Natural killer cell treated with Interleukin-12 subunit alpha and Interleukin-12 subunit beta and Interleukin-15 and Interleukin-18, amount 100 ng/mL, for 72 hours (primary cell): Measurements from ENCODE around the gene ESPNL. TPM values are rescaled to one million over a fixed set of nuclear protein-coding genes. Genes with fewer than 3 reads are reported as not detected.

ENCODE experiments used
- ATAC-seq, 2 donors: fragments of 150-1000 bp; cut with Tn5 transposase in 1 of 2; sonication (Bioruptor Pico), chemical (Tn5 transposase) in 1 of 2; 2 replicates each; pipeline ENCODE4 v1.10.0; 2021
- DNase-seq: peaks from one replicate; pipeline ENCODE4 v3.0.0; 2022; ENCODE audit warnings: low spot score
- H3K27ac Mint-ChIP-seq, 2 donors: 1 replicate in 1 of 2; 2 replicates in 1 of 2; pipeline ENCODE4 v1.8.0; 2022; ENCODE audit warnings: mixed read lengths in 2 of 2, mild to moderate bottlenecking in 1 of 2, moderate library complexity in 1 of 2
- H3K27me3 Mint-ChIP-seq, 2 donors: 1 replicate in 1 of 2; 2 replicates in 1 of 2; pipeline ENCODE4 v1.8.0; 2022; ENCODE audit warnings: mixed read lengths in 2 of 2
- H3K36me3 Mint-ChIP-seq: one replicate; pipeline ENCODE4 v1.8.0; 2022; ENCODE audit warnings: mixed read lengths
- H3K4me1 Mint-ChIP-seq, 2 donors: 1 replicate in 1 of 2; 2 replicates in 1 of 2; pipeline ENCODE4 v1.8.0; 2022; ENCODE audit warnings: low read depth in 2 of 2, mixed read lengths in 2 of 2, mild to moderate bottlenecking in 1 of 2
- H3K4me3 Mint-ChIP-seq: one replicate; pipeline ENCODE4 v1.8.0; 2022; ENCODE audit warnings: mixed read lengths
- H3K9me3 Mint-ChIP-seq: 2 replicates; pipeline ENCODE4 v1.8.0; 2022; ENCODE audit warnings: mixed read lengths
- total RNA-seq, 2 donors: library from RNA; stranded (reverse); gene quantifications; one replicate each; pipeline ENCODE4 v1.2.3, GENCODE V29; 2022

ESPNL gene
- total RNA-seq, 2 donors from 2014 or later: 0.19 TPM; not detected in 1

DNA sequence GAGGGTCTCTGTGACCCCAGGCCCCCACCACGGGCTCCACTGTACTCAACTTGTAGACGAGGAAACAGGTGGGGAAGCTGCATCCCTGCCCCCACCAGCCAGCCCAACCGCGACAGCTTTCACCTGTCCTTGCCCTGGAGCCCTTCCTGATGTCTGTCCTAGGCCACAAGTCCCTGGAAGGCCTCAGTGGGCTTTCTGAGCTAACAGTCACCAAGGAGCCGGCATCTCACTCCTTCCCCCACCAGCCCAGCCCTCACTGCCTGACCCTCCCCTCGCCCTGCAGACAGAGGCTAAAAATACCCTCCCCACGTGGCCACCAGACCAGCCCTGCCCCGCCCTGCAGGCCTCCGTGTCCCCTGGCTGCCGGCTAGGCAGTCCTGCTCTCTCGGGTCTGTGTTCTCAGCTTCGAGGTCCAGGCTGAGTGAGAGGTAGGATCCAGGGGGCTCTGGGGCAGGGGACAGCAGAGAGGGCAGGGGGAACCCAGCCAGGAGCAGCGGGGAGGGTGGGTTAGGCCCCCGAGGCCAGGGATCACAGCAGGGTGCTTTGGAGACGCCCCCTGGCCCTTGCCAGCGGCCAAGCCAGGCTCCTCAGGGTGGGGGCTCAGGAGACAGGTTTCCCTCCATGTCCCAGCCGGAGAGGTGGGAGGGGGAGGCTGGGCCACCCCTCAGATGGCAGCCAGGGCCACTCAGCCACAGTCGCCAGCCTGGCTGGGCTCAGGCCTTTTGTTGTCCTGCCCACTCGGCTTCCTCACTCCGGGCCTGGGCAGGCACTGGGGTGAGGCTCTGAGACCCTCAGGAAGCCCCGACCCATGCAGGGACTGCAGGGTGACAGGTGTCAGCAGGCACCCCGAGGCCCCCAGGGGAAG is 38.4 kb downstream of the ESPNL start, which contains the start of gene KLHL30:
Gene KLHL30, plus strand, starts transcription at position 338 of the 865 bp plus-strand sequence. CDS start 2,087 bp downstream, outside the sequence.
- no peak for ATAC-seq
- H3K36me3 Mint-ChIP-seq: no peaks in the 10 kb centered on the region
- DNase-seq: no peak
- no peak within 1 kb of the TSS for H3K4me3 Mint-ChIP-seq
- no peak within 1 kb of the TSS for H3K27ac Mint-ChIP-seq
- no peaks in the 10 kb centered on the region for H3K9me3 Mint-ChIP-seq
- peaks cover 0 to 12% of the 10 kb centered on the region in 2 donors for H3K4me1 Mint-ChIP-seq
- no peaks in the 10 kb centered on the region for H3K27me3 Mint-ChIP-seq

- ATAC-seq (no peak), DNase-seq (no peak)
- Mint-ChIP-seq H3K27me3 (no peaks in the 10 kb centered on the region), H3K4me1 (peaks cover 0 to 17% of the 10 kb centered on the region in 2 donors), H3K4me3 (no peak overlapping the region), H3K27ac (no peak overlapping the region), H3K36me3 (no peaks in the 10 kb centered on the region), H3K9me3 (no peaks in the 10 kb centered on the region)
Observed at GRCh38 chr2:238139196-238140039, 39.3 kb downstream of the ESPNL start.

- Mint-ChIP-seq H3K27ac (no peak overlapping the region), H3K36me3 (no peaks in the 10 kb centered on the region), H3K27me3 (no peaks in the 10 kb centered on the region), H3K9me3 (no peaks in the 10 kb centered on the region), H3K4me3 (no peak overlapping the region), H3K4me1 (peaks cover 0 to 17% of the 10 kb centered on the region in 2 donors)
- ATAC-seq: no peak
- no peak for DNase-seq
Observed at GRCh38 chr2:238140040-238140439, 39.9 kb downstream of the ESPNL start.

DNA sequence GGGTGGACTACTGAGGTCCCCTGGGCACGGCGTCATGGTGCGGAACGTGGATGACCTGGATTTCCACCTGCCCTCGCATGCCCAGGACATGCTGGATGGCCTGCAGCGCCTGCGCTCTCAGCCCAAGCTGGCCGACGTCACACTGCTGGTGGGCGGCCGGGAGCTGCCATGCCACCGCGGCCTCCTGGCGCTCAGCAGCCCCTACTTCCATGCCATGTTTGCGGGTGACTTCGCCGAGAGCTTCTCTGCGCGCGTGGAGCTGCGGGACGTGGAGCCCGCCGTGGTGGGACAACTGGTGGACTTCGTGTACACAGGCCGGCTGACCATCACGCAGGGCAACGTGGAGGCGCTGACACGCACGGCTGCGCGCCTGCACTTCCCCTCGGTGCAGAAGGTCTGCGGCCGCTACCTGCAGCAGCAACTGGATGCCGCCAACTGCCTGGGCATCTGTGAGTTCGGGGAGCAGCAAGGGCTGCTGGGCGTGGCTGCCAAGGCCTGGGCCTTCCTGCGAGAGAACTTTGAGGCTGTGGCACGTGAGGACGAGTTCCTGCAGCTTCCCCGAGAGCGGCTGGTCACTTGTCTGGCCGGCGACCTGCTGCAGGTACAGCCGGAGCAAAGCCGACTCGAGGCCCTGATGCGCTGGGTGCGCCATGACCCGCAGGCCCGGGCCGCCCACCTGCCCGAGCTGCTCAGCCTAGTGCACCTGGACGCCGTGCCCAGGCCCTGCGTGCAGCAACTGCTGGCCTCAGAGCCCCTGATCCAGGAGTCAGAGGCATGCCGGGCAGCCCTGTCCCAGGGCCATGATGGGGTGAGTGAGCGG is 40.8 kb downstream of the ESPNL start:
- Mint-ChIP-seq H3K36me3 (no peaks in the 10 kb centered on the region), H3K27me3 (no peaks in the 10 kb centered on the region), H3K27ac (no peak overlapping the region), H3K4me1 (peaks cover 0 to 17% of the 10 kb centered on the region in 2 donors), H3K4me3 (no peak overlapping the region), H3K9me3 (no peaks in the 10 kb centered on the region)
- ATAC-seq (no peak), DNase-seq (no peak)

DNA sequence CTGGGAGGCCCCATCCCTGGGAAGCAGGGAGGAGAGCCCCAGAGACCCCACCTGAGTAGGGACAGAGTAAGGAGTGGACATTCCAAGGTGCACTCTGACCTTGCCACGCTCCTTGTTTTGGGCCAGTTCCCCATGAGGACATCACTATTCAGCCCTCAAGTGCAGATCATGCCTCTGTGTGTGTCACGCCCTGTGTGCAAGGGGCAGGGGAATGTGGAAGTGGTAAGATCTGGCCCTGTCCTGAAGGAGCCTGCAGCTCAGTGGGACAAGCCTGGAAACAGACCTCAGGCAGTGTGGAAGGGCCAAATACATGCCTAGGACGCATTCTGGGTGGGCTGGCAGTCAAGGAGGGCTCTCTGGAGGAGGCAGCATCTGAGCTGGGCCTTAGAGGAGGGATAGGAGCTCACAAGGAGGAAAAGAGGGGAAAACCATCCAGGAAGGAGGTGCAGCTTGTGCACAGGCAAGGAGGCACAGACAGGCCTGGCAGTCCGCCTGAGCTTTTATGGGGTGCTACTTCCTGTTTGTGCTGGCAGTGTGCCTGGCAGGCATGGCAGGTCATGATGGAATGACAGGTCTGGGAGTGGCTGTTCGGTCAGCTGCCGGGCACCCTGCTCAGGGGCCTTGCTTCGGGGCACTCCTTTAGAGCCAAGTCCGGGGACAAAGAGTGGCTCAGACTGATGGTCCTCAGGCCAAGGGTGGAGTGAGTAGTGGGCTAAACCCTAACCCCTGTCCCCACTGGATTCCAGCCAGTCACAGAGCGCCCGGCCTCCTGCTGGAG is 41.6 kb downstream of the ESPNL start:
- ATAC-seq: no peak
- Mint-ChIP-seq H3K36me3 (no peaks in the 10 kb centered on the region), H3K27me3 (no peaks in the 10 kb centered on the region), H3K4me3 (no peak overlapping the region), H3K4me1 (peaks cover 0 to 17% of the 10 kb centered on the region in 2 donors), H3K27ac (no peak overlapping the region), H3K9me3 (no peaks in the 10 kb centered on the region)
- DNase-seq: no peak

DNA sequence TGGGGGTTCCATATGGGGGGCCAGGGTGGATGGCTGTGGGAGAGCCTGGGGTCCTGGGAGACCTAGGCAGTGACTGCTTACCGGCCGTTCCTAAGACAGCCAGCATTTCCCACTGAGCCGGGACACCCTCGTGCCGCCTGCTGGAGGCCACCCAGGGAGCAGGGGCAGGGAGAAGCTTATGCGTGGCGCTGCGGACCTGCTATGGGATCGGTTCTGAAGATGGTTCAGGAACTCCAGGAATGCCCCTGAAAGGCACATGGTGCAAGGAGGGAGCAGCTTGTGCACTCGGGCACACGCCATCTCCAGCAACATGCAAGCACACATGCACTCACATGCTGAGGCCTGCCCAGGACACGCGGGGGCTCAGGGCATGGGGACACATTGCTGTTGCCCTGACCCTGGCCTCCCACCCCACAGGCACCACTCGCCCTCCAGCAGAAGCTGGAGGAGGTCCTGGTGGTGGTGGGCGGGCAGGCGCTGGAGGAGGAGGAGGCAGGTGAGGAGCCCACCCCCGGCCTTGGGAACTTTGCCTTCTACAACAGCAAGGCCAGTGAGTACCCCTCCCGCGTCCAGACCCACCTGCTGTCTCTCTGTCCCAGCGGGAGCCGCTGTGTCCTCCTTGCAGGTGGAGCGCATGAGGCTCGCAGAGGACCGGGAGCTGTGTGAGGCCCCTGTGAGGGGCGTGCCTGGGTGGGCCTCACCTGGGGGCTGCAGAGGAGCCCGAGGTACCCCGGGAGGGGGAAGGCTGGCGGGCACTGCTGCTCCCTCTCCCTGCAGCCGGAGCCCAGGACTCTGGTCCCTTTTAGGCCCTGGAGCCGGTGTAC is 42.5 kb downstream of the ESPNL start:
- Mint-ChIP-seq H3K4me1 (peaks cover 0 to 17% of the 10 kb centered on the region in 2 donors), H3K27me3 (no peaks in the 10 kb centered on the region), H3K4me3 (no peak overlapping the region), H3K9me3 (no peaks in the 10 kb centered on the region), H3K36me3 (no peaks in the 10 kb centered on the region), H3K27ac (no peak overlapping the region)
- DNase-seq (no peak), ATAC-seq (no peak)

- Mint-ChIP-seq H3K4me3 (no peak overlapping the region), H3K4me1 (peaks cover 0 to 17% of the 10 kb centered on the region in 2 donors), H3K9me3 (no peaks in the 10 kb centered on the region), H3K27ac (no peak overlapping the region), H3K27me3 (no peaks in the 10 kb centered on the region), H3K36me3 (no peaks in the 10 kb centered on the region)
- no peak for ATAC-seq
- no peak for DNase-seq
Observed at GRCh38 chr2:238143239-238143951, 43.3 kb downstream of the ESPNL start.

DNA sequence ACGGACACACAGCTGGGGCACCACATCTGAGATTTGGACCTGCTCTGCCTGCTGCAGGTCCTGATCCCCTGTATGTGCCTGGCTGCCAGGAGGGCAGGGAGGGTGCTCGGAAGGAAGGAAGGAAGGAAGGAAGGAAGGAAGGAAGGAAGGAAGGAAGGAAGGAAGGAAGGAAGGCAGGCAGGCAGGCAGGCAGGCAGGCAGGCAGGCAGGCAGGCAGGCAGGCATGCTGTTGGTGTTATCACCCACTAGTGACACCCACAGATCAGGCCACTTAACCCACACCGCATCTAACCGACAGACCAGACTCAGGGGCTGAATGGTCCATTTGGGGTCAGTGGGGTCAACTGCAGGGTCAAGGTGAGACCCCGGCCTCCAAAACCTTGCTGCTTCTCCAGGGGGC is 44.1 kb downstream of the ESPNL start:
- ATAC-seq: no peak
- Mint-ChIP-seq H3K4me3 (no peak overlapping the region), H3K27me3 (no peaks in the 10 kb centered on the region), H3K36me3 (no peaks in the 10 kb centered on the region), H3K4me1 (peaks cover 0 to 17% of the 10 kb centered on the region in 2 donors), H3K9me3 (no peaks in the 10 kb centered on the region), H3K27ac (no peak overlapping the region)
- no peak for DNase-seq

DNA sequence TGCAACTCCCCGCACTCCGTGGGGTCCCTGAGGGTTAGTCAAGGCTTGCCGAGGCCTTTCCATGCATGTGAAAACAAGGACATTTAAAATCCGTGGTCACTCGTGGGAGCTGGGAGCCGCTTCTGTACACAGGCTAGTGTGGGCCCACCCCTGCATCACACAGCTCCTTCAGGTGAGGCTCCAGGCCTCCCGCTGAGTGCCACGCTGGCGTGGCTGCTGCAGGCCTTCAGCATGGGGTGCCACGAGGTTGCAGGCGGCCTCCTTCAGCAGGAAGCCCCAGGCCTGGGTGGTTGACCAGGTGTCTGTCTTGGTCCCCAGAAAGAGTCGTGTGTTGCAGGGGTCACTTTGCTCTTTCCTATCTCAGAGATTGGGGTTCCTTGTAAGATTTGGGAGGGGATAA is 44.9 kb downstream of the ESPNL start:
- ATAC-seq (no peak), DNase-seq (no peak)
- Mint-ChIP-seq H3K27me3 (no peaks in the 10 kb centered on the region), H3K36me3 (no peaks in the 10 kb centered on the region), H3K4me1 (peaks cover 0 to 15% of the 10 kb centered on the region in 2 donors), H3K9me3 (no peaks in the 10 kb centered on the region), H3K4me3 (no peak overlapping the region), H3K27ac (no peak overlapping the region)

DNA sequence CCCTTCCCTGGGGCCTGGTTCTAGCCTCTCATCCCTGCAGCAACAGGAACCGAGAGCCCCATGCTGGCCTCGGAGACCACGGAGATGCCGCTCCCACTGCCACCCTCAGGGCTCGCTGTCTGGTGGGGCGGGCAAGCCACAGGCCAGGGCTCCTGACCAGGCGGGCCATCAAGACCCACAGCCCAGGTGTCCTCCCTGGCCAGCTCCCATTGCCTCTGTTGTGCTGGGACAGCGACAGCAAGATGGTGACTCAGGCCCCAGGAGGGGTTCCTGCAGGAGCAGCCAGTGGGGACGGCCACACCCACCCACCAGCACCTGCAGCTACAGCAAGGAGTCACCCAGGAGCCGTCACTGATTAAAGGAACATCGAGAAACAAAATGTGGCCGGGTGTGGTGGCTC is 45.7 kb downstream of the ESPNL start:
- H3K4me1 Mint-ChIP-seq: peaks cover 0 to 15% of the 10 kb centered on the region in 2 donors
- no peak overlapping the region for H3K27ac Mint-ChIP-seq
- no peak for ATAC-seq
- no peaks in the 10 kb centered on the region for H3K27me3 Mint-ChIP-seq
- no peaks in the 10 kb centered on the region for H3K9me3 Mint-ChIP-seq
- H3K4me3 Mint-ChIP-seq: no peak overlapping the region
- H3K36me3 Mint-ChIP-seq: no peaks in the 10 kb centered on the region
- no peak for DNase-seq

DNA sequence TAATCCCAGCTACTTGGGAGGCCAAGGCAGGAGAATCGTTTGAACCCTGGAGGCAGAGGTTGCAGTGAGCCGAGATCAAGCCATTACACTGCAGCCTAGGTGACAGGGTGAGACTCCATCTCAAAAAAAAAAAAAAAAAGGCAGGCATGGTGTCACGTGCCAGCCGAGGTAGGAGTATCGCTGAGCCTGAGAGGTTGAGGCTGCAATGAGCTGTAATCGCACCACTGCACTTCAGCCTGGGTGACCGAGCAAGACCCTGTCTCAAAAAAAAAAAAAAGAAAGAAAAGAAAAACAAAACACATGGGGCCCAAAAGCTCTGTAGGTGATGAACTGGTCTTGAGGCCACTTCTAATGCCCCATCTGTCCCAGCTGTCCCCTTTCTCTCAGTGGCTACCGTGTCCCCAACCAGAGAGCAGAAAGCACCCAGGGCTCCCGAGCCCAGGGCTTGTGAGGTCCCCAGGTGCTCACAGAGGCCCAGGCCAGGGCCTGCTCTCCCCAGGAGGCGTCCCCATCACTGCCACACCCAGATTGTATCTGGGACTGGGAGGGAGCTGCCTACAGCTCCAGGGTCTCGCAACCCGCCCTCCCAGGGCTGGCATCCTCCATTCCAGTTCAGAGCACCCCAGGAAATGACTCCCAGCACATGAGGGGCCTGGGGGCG is 46.9 kb downstream of the ESPNL start:
- DNase-seq: no peak
- Mint-ChIP-seq H3K27ac (no peak overlapping the region), H3K27me3 (no peaks in the 10 kb centered on the region), H3K36me3 (no peaks in the 10 kb centered on the region), H3K4me3 (no peak overlapping the region), H3K9me3 (no peaks in the 10 kb centered on the region), H3K4me1 (peaks cover 0 to 7% of the 10 kb centered on the region in 2 donors)
- ATAC-seq: no peak
